Loucy (cell line): ENCODE data around the gene ZCCHC3.

Experiments used
- EZH2phosphoT487 ChIP-seq: fragments of 200-600 bp; IDR thresholded peaks from 2 replicates; pipeline ENCODE4 v1.6.1; 2018; ENCODE audit warnings: antibody characterized with exemption, mild to moderate bottlenecking, moderate library complexity, borderline replicate concordance
- TF ChIP-seq, protein P1 (sequence below): fragments of 200-600 bp; sonication (generic); conservative IDR thresholded peaks from 2 replicates; pipeline ENCODE4 v1.5.1; 2014; ENCODE audit warnings: mild to moderate bottlenecking, antibody characterized with exemption, low read length

DNA sequence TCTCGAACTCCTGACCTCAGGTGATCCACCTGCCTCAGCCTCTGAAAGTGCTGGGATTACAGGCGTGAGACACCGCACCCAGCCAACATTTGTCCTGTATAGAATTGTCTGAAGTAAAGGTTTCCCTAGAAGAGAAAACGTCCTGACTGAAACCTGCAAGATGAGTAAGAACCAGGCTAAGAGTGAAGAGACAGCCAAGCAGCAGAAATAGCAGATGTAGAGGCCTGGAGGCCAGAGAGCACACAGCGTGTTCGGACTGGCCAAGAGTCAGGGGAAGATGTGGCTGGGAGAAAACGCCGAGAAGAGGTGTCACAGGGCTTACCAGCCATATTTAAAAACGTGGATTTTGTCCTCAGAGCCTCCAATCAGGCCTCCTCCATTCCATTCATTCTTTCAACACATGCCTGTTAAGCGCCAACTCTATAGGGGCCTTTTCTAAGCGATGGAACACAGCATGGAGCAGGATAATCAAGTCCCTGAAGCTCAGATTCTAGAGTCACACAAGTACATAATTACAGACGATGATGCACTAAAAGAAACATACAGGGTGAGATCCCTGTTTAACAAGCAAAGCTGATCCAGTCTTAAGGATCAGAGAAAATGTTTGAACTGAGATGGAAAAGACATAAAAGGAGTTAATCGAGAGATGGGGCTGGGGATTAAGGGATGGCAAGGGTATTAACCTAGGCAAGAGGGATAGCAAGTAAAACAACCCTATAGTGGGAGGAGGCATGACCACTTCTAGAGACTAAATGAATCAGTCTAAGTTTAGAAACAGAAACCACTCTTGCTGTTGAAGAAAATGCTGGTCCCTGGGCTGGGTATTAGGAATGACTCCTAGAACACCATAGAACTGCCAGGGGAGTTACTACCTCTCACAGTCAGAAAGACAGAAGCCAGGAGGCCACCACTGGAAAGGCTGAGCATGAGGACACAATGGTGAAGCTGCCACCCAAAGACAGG is 4.8 kb downstream of the ZCCHC3 start:
- TF ChIP-seq, protein P1, sequence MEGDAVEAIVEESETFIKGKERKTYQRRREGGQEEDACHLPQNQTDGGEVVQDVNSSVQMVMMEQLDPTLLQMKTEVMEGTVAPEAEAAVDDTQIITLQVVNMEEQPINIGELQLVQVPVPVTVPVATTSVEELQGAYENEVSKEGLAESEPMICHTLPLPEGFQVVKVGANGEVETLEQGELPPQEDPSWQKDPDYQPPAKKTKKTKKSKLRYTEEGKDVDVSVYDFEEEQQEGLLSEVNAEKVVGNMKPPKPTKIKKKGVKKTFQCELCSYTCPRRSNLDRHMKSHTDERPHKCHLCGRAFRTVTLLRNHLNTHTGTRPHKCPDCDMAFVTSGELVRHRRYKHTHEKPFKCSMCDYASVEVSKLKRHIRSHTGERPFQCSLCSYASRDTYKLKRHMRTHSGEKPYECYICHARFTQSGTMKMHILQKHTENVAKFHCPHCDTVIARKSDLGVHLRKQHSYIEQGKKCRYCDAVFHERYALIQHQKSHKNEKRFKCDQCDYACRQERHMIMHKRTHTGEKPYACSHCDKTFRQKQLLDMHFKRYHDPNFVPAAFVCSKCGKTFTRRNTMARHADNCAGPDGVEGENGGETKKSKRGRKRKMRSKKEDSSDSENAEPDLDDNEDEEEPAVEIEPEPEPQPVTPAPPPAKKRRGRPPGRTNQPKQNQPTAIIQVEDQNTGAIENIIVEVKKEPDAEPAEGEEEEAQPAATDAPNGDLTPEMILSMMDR, result no peak
- TF ChIP-seq EZH2phosphoT487, result no peak
